SK-N-SH treated with all-trans-retinoic acid at 6 μM for 48 hours (cell line): ENCODE results near the gene UGT1A9.
A peak's percentile ranks its signal among the peaks of the same experiment; 100 is the strongest.
"Not testable (repeated sequence)": the region's sequence is repeated elsewhere in the genome, so short reads cannot be mapped to it uniquely, and the experiment has no call there.

Source experiments
- ATAC-seq: fragments of 200-7000 bp; cut with Tn5 transposase; 3 replicates; pipeline ENCODE4 v1.9.1; 2020; ENCODE audit warnings: mild to moderate bottlenecking, moderate library complexity
- BACH2 ChIP-seq: fragments of 250-450 bp; sonication (Bioruptor Pico); IDR thresholded peaks from 2 replicates; pipeline ENCODE4 v1.9.0; 2021; ENCODE audit warnings: mild to moderate bottlenecking, borderline replicate concordance
- CREB5 ChIP-seq: fragments of 250-450 bp; sonication (Bioruptor Pico); IDR thresholded peaks from 2 replicates; pipeline ENCODE4 v1.5.1; 2020; ENCODE audit warnings: low read depth, mild to moderate bottlenecking, moderate library complexity
- CSDC2 ChIP-seq: fragments of 250-450 bp; sonication (Bioruptor Pico); IDR thresholded peaks from 2 replicates; pipeline ENCODE4 v1.5.0; 2020; ENCODE audit warnings: mild to moderate bottlenecking, moderate library complexity
- CSRNP3 ChIP-seq: fragments of 250-450 bp; sonication (Bioruptor Pico); IDR thresholded peaks from 2 replicates; pipeline ENCODE4 v1.5.1; 2021; ENCODE audit warnings: mild to moderate bottlenecking, moderate library complexity
- ESRRG ChIP-seq: fragments of 250-450 bp; sonication (Bioruptor Pico); IDR thresholded peaks from 2 replicates; pipeline ENCODE4 v1.6.1; 2021; ENCODE audit warnings: mild to moderate bottlenecking
- ISL1 ChIP-seq: fragments of 250-450 bp; sonication (Bioruptor Pico); IDR thresholded peaks from 2 replicates; pipeline ENCODE4 v2.1.2; 2022; ENCODE audit warnings: mild to moderate bottlenecking, moderate library complexity
- PATZ1 ChIP-seq: fragments of 250-450 bp; sonication (Bioruptor Pico); IDR thresholded peaks from 2 replicates; pipeline ENCODE4 v1.8.0; 2020; ENCODE audit warnings: mild to moderate bottlenecking, moderate library complexity, borderline replicate concordance
- POU6F1 ChIP-seq: fragments of 250-450 bp; sonication (Bioruptor Pico); IDR thresholded peaks from 2 replicates; pipeline ENCODE4 v1.8.0; 2021; ENCODE audit warnings: low read depth, mild to moderate bottlenecking, moderate library complexity, borderline replicate concordance
- PPARA ChIP-seq: fragments of 250-450 bp; sonication (Bioruptor Pico); IDR thresholded peaks from 2 replicates; pipeline ENCODE4 v1.5.0; 2020; ENCODE audit warnings: mild to moderate bottlenecking, borderline replicate concordance
- SNAI2 ChIP-seq: fragments of 250-450 bp; sonication (Bioruptor Pico); IDR thresholded peaks from 2 replicates; pipeline ENCODE4 v1.5.0; 2020; ENCODE audit warnings: mild to moderate bottlenecking, moderate library complexity
- TCF4 ChIP-seq: fragments of 250-450 bp; sonication (Bioruptor Pico); IDR thresholded peaks from 2 replicates; pipeline ENCODE4 v1.8.0; 2021; ENCODE audit warnings: mild to moderate bottlenecking, moderate library complexity, borderline replicate concordance
- TOX ChIP-seq: fragments of 250-450 bp; sonication (Bioruptor Pico); IDR thresholded peaks from 2 replicates; pipeline ENCODE4 v1.8.0; 2021; ENCODE audit warnings: mild to moderate bottlenecking, moderate library complexity, borderline replicate concordance
- TSHZ2 ChIP-seq: fragments of 250-450 bp; sonication (Bioruptor Pico); IDR thresholded peaks from 2 replicates; pipeline ENCODE4 v1.5.0; 2020; ENCODE audit warnings: mild to moderate bottlenecking, moderate library complexity
- ZC3H10 ChIP-seq: fragments of 250-450 bp; sonication (Bioruptor Pico); IDR thresholded peaks from 2 replicates; pipeline ENCODE4 v1.5.1; 2021; ENCODE audit warnings: mild to moderate bottlenecking, moderate library complexity
- ZFP3 ChIP-seq: fragments of 250-450 bp; sonication (Bioruptor Pico); IDR thresholded peaks from 2 replicates; pipeline ENCODE4 v1.5.0; 2020; ENCODE audit warnings: mild to moderate bottlenecking, moderate library complexity
- ZFP30 ChIP-seq: fragments of 450-650 bp; formaldehyde crosslinking; IDR thresholded peaks from 2 replicates; pipeline ENCODE4 v1.5.0; 2022; ENCODE audit warnings: mild to moderate bottlenecking, moderate library complexity
- ZNF565 ChIP-seq: fragments of 450-650 bp; formaldehyde crosslinking; conservative IDR thresholded peaks from 2 replicates; pipeline ENCODE4 v1.5.0; 2020; ENCODE audit warnings: low read depth, mild to moderate bottlenecking, moderate library complexity
- ZNF8 ChIP-seq: fragments of 450-650 bp; formaldehyde crosslinking; IDR thresholded peaks from 2 replicates; pipeline ENCODE4 v1.5.0; 2020; ENCODE audit warnings: mild to moderate bottlenecking, moderate library complexity

The UGT1A9 gene

GRCh38 chr2:233700028-233700635 lies 28.4 kb downstream of the UGT1A9 start:
- TF ChIP-seq ZFP3 (CRISPR knock-in tag) (0 out of 2 replicates have a peak, but pooled peaks have one; percentile 63), TSHZ2 (CRISPR knock-in tag) (0 out of 2 replicates have a peak, but pooled peaks have one; percentile 68), ISL1 (CRISPR knock-in tag) (peak; percentile 96), POU6F1 (CRISPR knock-in tag) (no peak; the same call in 1 of the 2 replicates), CSDC2 (peak; percentile 81; the same call in 1 of the 2 replicates), ZFP30 (CRISPR knock-in tag) (no peak), ZC3H10 (CRISPR knock-in tag) (no peak), ZNF565 (CRISPR knock-in tag) (no peak; the same call in 1 of the 2 replicates), CREB5 (CRISPR knock-in tag) (peak; percentile 59; the same call in 1 of the 2 replicates), CSRNP3 (CRISPR knock-in tag) (peak; percentile 33; the same call in 1 of the 2 replicates), TCF4 (CRISPR knock-in tag) (peak; percentile 71), ZNF8 (CRISPR knock-in tag) (no peak), BACH2 (CRISPR knock-in tag) (no peak)
- ATAC-seq, result no peak

- not testable (repeated sequence) for ATAC-seq
These were observed 29.1 kb downstream of the UGT1A9 start for GRCh38 chr2:233700842-233701241.

- no peak for ATAC-seq
- TF ChIP-seq ZFP3 (CRISPR knock-in tag) (no peak), ZNF8 (CRISPR knock-in tag) (no peak), TOX (CRISPR knock-in tag) (no peak), CSRNP3 (CRISPR knock-in tag) (no peak), ZC3H10 (CRISPR knock-in tag) (no peak), ESRRG (CRISPR knock-in tag) (no peak), ISL1 (CRISPR knock-in tag) (no peak), ZNF565 (CRISPR knock-in tag) (no peak)
These were observed 30.5 kb downstream of the UGT1A9 start for GRCh38 chr2:233702238-233702637.

GRCh38 chr2:233705911-233706506 lies 34.3 kb downstream of the UGT1A9 start:
- ATAC-seq, result no peak
- TF ChIP-seq ZNF565 (CRISPR knock-in tag) (no peak), BACH2 (CRISPR knock-in tag) (no peak), PATZ1 (CRISPR knock-in tag) (no peak), ZC3H10 (CRISPR knock-in tag) (no peak), SNAI2 (no peak), TCF4 (CRISPR knock-in tag) (no peak), CREB5 (CRISPR knock-in tag) (no peak), CSRNP3 (CRISPR knock-in tag) (no peak), PPARA (CRISPR knock-in tag) (no peak), ZFP30 (CRISPR knock-in tag) (no peak), ZNF8 (CRISPR knock-in tag) (no peak), TOX (CRISPR knock-in tag) (no peak), ZFP3 (CRISPR knock-in tag) (no peak)
